GM18519 (cell line): ENCODE results near the gene ATP5PD.

ENCODE experiments used
- ATAC-seq: cut with Tn5 transposase; IDR thresholded peaks from one replicate; pipeline ENCODE4 v1.9.1; 2021; ENCODE audit warnings: mild to moderate bottlenecking, moderate library complexity; ENCODE audit not compliant: unreplicated experiment, low FRiP score

Gene ATP5PD

GRCh38 chr17:75001915-75002843, 44.6 kb downstream of the ATP5PD start:
- no peak for ATAC-seq

- ATAC-seq, result no peak
These were observed 47.2 kb downstream of the ATP5PD start for GRCh38 chr17:74999523-74999922.

- no peak for ATAC-seq
These were observed 48.0 kb downstream of the ATP5PD start for GRCh38 chr17:74998783-74999182.

- ATAC-seq, result no peak
These were observed 50.9 kb downstream of the ATP5PD start for GRCh38 chr17:74995847-74996246.

GRCh38 chr17:74994440-74994839, 52.3 kb downstream of the ATP5PD start:
- no peak for ATAC-seq

GRCh38 chr17:74992223-74992622, 54.5 kb downstream of the ATP5PD start:
- no peak for ATAC-seq

GRCh38 chr17:74990581-74991105, 56.1 kb downstream of the ATP5PD start:
- no peak for ATAC-seq
